Suprapubic skin (tissue), 4 donors: ENCODE results near the gene KIF11.

Experiments
- EP300 ChIP-seq: sonication (generic); formaldehyde crosslinking; IDR thresholded peaks from one replicate; pipeline ENCODE4 v1.6.1; 2017; ENCODE audit warnings: antibody characterized with exemption
- POLR2A ChIP-seq, 2 donors: fragments of 450-650 bp; IDR thresholded peaks; one replicate each; pipeline ENCODE4 v1.6.1; 2017; ENCODE audit warnings: antibody characterized with exemption in 2 of 2, mild to moderate bottlenecking in 2 of 2, moderate library complexity in 2 of 2
- POLR2AphosphoS5 ChIP-seq, 3 donors: sonication (generic); formaldehyde crosslinking; IDR thresholded peaks; one replicate each; pipeline ENCODE4 v1.6.1; 2017; ENCODE audit warnings: antibody characterized with exemption in 3 of 3
- TF ChIP-seq, protein P1 (sequence below), 2 donors: fragments of 200-600 bp in 1 of 2; fragments of 450-650 bp in 1 of 2; sonication (generic) in 1 of 2; IDR thresholded peaks; one replicate each; pipeline ENCODE4 v1.5.1; 2016 to 2019; ENCODE audit warnings: antibody characterized with exemption in 2 of 2, mild to moderate bottlenecking in 1 of 2, moderate library complexity in 1 of 2

DNA sequence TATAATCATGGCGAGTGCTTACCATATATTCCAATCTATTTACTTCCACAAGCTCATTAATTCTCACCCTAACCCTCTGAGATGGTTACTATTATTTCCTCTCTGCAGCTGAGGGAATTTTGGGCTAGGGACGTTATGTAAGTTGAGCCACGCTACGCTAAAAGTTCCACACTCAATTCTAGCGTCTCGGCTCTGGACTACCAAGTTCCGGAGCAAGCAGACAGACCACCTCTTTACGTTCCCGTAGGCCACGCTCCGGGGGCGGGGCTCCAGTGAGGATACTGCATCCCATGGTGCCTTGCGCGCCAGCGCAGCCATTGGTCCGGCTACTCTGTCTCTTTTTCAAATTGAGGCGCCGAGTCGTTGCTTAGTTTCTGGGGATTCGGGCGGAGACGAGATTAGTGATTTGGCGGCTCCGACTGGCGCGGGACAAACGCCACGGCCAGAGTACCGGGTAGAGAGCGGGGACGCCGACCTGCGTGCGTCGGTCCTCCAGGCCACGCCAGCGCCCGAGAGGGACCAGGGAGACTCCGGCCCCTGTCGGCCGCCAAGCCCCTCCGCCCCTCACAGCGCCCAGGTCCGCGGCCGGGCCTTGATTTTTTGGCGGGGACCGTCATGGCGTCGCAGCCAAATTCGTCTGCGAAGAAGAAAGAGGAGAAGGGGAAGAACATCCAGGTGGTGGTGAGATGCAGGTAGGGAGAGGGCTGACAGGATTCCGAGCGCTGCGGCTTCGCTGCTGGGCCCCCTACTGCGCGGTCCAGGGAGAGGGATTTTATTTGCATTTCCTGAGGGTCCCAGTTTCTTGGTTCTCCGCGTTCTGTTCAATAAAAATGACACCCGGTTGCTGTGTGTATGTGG lies at the start of gene KIF11:
- TF ChIP-seq POLR2A (IDR thresholded peaks at IDR 0.05) (peak; percentile 81 to 87), EP300 (no peak), POLR2AphosphoS5 (IDR thresholded peaks at IDR 0.05) (peak in 2 of 3 donors; percentile 73 to 74)
- TF ChIP-seq, protein P1, sequence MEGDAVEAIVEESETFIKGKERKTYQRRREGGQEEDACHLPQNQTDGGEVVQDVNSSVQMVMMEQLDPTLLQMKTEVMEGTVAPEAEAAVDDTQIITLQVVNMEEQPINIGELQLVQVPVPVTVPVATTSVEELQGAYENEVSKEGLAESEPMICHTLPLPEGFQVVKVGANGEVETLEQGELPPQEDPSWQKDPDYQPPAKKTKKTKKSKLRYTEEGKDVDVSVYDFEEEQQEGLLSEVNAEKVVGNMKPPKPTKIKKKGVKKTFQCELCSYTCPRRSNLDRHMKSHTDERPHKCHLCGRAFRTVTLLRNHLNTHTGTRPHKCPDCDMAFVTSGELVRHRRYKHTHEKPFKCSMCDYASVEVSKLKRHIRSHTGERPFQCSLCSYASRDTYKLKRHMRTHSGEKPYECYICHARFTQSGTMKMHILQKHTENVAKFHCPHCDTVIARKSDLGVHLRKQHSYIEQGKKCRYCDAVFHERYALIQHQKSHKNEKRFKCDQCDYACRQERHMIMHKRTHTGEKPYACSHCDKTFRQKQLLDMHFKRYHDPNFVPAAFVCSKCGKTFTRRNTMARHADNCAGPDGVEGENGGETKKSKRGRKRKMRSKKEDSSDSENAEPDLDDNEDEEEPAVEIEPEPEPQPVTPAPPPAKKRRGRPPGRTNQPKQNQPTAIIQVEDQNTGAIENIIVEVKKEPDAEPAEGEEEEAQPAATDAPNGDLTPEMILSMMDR (IDR thresholded peaks at IDR 0.05), result no peak
